ENCODE measurements around the gene RPSA. TPM values are rescaled to one million over a fixed set of nuclear protein-coding genes. Genes with fewer than 3 reads are reported as not detected.
"Not testable (repeated sequence)": the region's sequence is repeated elsewhere in the genome, so short reads cannot be mapped to it uniquely, and the experiment has no call there.

RPSA gene
- total and polyA plus RNA-seq, 2 experiments from 2014 or later = 406 to 1,590 TPM

GRCh38 chr3:39362812-39363211 lies 43.7 kb upstream of the RPSA start:
- Histone ChIP-seq H3K9ac (no peak overlapping the region), H3K79me2 (ENCODE audit: insufficient read depth) (no peaks in the 10 kb centered on the region), H3K9me3 (ENCODE audit: low read depth) (no peaks in the 10 kb centered on the region), H2AFZ (no peak overlapping the region), H3K27ac (no peak overlapping the region), H3K4me2 (ENCODE audit: unreplicated experiment) (no peak overlapping the region), H4K20me1 (ENCODE audit: insufficient read depth) (no peaks in the 10 kb centered on the region), H3F3A (ENCODE audit: insufficient read depth) (no peaks in the 10 kb centered on the region), H3K27me3 (replicated peaks; ENCODE audit: insufficient read depth) (no peaks in the 10 kb centered on the region), H3K4me3 (no peak overlapping the region), H3K9me2 (ENCODE audit: insufficient read depth) (no peaks in the 10 kb centered on the region), H3K36me3 (ENCODE audit: low read depth) (no peaks in the 10 kb centered on the region), H3K4me1 (ENCODE audit: insufficient read depth) (no peaks in the 10 kb centered on the region)
- DNase-seq = no peak
- TF ChIP-seq EZH2phosphoT487 (IDR thresholded peaks at IDR 0.05; ENCODE audit: insufficient read depth, low read depth) = no peak
- no peak for TF ChIP-seq EZH2 (IDR thresholded peaks at IDR 0.05; ENCODE audit: insufficient read depth, poor library complexity, severe bottlenecking)
- in situ Hi-C loops (cut with MboI) = no loop called here
- 36 to 41% methylated on average over 2 of the region's 2 CpGs for WGBS, 2 experiments (ENCODE audit: low coverage in 1 of 2, low lambda C conversion rate in 2 of 2, missing lambda C conversion rate in 2 of 2)

- H2AFZ ChIP-seq; H3K4me2 ChIP-seq (ENCODE audit: unreplicated experiment); H3K9me3 ChIP-seq (ENCODE audit: low read depth); H3K9me2 ChIP-seq (ENCODE audit: insufficient read depth); H4K20me1 ChIP-seq (ENCODE audit: insufficient read depth); H3K9ac ChIP-seq; DNase-seq; H3K79me2 ChIP-seq (ENCODE audit: insufficient read depth); H3K4me1 ChIP-seq (ENCODE audit: insufficient read depth); H3K27me3 ChIP-seq (replicated peaks; ENCODE audit: insufficient read depth); H3K4me3 ChIP-seq; in situ Hi-C loops (cut with MboI); H3K36me3 ChIP-seq (ENCODE audit: low read depth); H3K27ac ChIP-seq; H3F3A ChIP-seq (ENCODE audit: insufficient read depth): not testable (repeated sequence)
- 34 to 40% methylated on average over 4 of the region's 4 CpGs for WGBS, 2 experiments (ENCODE audit: low coverage in 1 of 2, low lambda C conversion rate in 2 of 2, missing lambda C conversion rate in 2 of 2)
Observed at GRCh38 chr3:39370450-39370849, 36.1 kb upstream of the RPSA start.

DNA sequence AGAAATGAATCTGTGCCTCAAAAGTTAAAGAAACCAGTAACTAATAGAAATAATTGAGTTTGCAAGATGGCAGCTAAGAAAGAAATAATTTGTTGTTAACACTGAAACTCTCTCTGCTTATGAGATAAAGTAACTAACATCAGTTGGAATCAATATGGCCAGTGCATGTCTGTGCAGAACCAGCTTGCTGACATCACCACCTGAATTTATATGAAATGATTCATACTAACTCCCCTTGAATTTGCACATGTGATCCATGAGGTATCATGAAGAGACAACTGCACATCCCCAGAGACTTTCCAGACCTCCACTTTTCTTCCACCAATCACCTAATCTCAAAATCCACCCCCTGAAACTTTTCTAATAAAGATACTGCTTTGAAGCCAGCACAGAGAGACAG lies 33.7 kb upstream of the RPSA start:
- no peaks in the 10 kb centered on the region for H3K36me3 ChIP-seq (ENCODE audit: low read depth)

GRCh38 chr3:39376959-39377634 lies 29.4 kb upstream of the RPSA start:
- H3K4me1 ChIP-seq (ENCODE audit: insufficient read depth) = no peaks in the 10 kb centered on the region
- H4K20me1 ChIP-seq (ENCODE audit: insufficient read depth) = no peaks in the 10 kb centered on the region
- no peaks in the 10 kb centered on the region for H3K9me3 ChIP-seq (ENCODE audit: low read depth)
- H3K27ac ChIP-seq = no peak overlapping the region
- no peaks in the 10 kb centered on the region for H3F3A ChIP-seq (ENCODE audit: insufficient read depth)
- no peak overlapping the region for H2AFZ ChIP-seq
- TF ChIP-seq EZH2 (IDR thresholded peaks at IDR 0.05; ENCODE audit: insufficient read depth, poor library complexity, severe bottlenecking) = no peak
- no peak for TF ChIP-seq EZH2phosphoT487 (IDR thresholded peaks at IDR 0.05; ENCODE audit: insufficient read depth, low read depth)
- no peaks in the 10 kb centered on the region for H3K79me2 ChIP-seq (ENCODE audit: insufficient read depth)
- in situ Hi-C loops (cut with MboI) = no loop called here
- no peaks in the 10 kb centered on the region for H3K9me2 ChIP-seq (ENCODE audit: insufficient read depth)
- no peaks in the 10 kb centered on the region; the same call in 1 of the 2 replicates for H3K27me3 ChIP-seq (replicated peaks; ENCODE audit: insufficient read depth)
- DNase-seq = no peak
- 37 to 38% methylated on average over 5 of the region's 5 CpGs for WGBS, 2 experiments (ENCODE audit: low coverage in 1 of 2, low lambda C conversion rate in 2 of 2, missing lambda C conversion rate in 2 of 2)
- H3K9ac ChIP-seq = no peak overlapping the region
- no peak overlapping the region for H3K4me2 ChIP-seq (ENCODE audit: unreplicated experiment)
- H3K36me3 ChIP-seq (ENCODE audit: low read depth) = no peaks in the 10 kb centered on the region
- H3K4me3 ChIP-seq = no peak overlapping the region

More for the DNA sequence above, 33.7 kb upstream of the RPSA start:
- in situ Hi-C loops (cut with MboI) = no loop called here
- Histone ChIP-seq H3K9me2 (ENCODE audit: insufficient read depth) (no peaks in the 10 kb centered on the region), H3K79me2 (ENCODE audit: insufficient read depth) (no peaks in the 10 kb centered on the region), H3F3A (ENCODE audit: insufficient read depth) (no peaks in the 10 kb centered on the region), H3K9me3 (ENCODE audit: low read depth) (no peaks in the 10 kb centered on the region), H3K4me2 (ENCODE audit: unreplicated experiment) (no peak overlapping the region), H3K9ac (no peak overlapping the region), H3K27me3 (replicated peaks; ENCODE audit: insufficient read depth) (no peaks in the 10 kb centered on the region; the same call in 1 of the 2 replicates), H4K20me1 (ENCODE audit: insufficient read depth) (no peaks in the 10 kb centered on the region), H3K4me3 (no peak overlapping the region), H3K27ac (no peak overlapping the region), H3K4me1 (ENCODE audit: insufficient read depth) (no peaks in the 10 kb centered on the region), H2AFZ (no peak overlapping the region)
- DNase-seq = peak; percentile 19
- TF ChIP-seq EZH2 (IDR thresholded peaks at IDR 0.05; ENCODE audit: insufficient read depth, poor library complexity, severe bottlenecking) (no peak), EZH2phosphoT487 (IDR thresholded peaks at IDR 0.05; ENCODE audit: insufficient read depth, low read depth) (no peak)

- Histone ChIP-seq H4K20me1 (ENCODE audit: insufficient read depth) (no peaks in the 10 kb centered on the region), H3K4me3 (no peak overlapping the region), H3F3A (ENCODE audit: insufficient read depth) (no peaks in the 10 kb centered on the region), H3K36me3 (ENCODE audit: low read depth) (no peaks in the 10 kb centered on the region), H3K4me1 (ENCODE audit: insufficient read depth) (peaks cover 7% of the 10 kb centered on the region), H3K9me3 (ENCODE audit: low read depth) (no peaks in the 10 kb centered on the region), H3K27ac (no peak overlapping the region), H3K27me3 (replicated peaks; ENCODE audit: insufficient read depth) (no peaks in the 10 kb centered on the region; the same call in 1 of the 2 replicates), H3K9me2 (ENCODE audit: insufficient read depth) (no peaks in the 10 kb centered on the region), H3K79me2 (ENCODE audit: insufficient read depth) (no peaks in the 10 kb centered on the region), H3K9ac (no peak overlapping the region), H2AFZ (no peak overlapping the region), H3K4me2 (ENCODE audit: unreplicated experiment) (no peak overlapping the region)
- no peak for TF ChIP-seq EZH2 (IDR thresholded peaks at IDR 0.05; ENCODE audit: insufficient read depth, poor library complexity, severe bottlenecking)
- TF ChIP-seq EZH2phosphoT487 (IDR thresholded peaks at IDR 0.05; ENCODE audit: insufficient read depth, low read depth) = no peak
- 47 to 49% methylated on average over 4 of the region's 4 CpGs for WGBS, 2 experiments (ENCODE audit: low coverage in 1 of 2, low lambda C conversion rate in 2 of 2, missing lambda C conversion rate in 2 of 2)
- in situ Hi-C loops (cut with MboI) = no loop called here
- DNase-seq = peak; percentile 43
Observed at GRCh38 chr3:39378088-39378487, 28.4 kb upstream of the RPSA start.
